Measurements from ENCODE around the gene GCM1.

GRCh38 chr6:53188833-53189232 lies 40.2 kb upstream of the GCM1 start:
- TF ChIP-seq POLR2A (IDR thresholded peaks at IDR 0.05): no peak
- TF ChIP-seq, protein P1, sequence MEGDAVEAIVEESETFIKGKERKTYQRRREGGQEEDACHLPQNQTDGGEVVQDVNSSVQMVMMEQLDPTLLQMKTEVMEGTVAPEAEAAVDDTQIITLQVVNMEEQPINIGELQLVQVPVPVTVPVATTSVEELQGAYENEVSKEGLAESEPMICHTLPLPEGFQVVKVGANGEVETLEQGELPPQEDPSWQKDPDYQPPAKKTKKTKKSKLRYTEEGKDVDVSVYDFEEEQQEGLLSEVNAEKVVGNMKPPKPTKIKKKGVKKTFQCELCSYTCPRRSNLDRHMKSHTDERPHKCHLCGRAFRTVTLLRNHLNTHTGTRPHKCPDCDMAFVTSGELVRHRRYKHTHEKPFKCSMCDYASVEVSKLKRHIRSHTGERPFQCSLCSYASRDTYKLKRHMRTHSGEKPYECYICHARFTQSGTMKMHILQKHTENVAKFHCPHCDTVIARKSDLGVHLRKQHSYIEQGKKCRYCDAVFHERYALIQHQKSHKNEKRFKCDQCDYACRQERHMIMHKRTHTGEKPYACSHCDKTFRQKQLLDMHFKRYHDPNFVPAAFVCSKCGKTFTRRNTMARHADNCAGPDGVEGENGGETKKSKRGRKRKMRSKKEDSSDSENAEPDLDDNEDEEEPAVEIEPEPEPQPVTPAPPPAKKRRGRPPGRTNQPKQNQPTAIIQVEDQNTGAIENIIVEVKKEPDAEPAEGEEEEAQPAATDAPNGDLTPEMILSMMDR (IDR thresholded peaks at IDR 0.05): no peak

Measured in Peyer's patch (tissue), 4 donors.